ENCODE results near the gene TNRC6C. TPM values are rescaled to one million over a fixed set of nuclear protein-coding genes. Genes with fewer than 3 reads are reported as not detected.

TNRC6C gene
- total and polyA plus RNA-seq, 2 of the 13 experiments (the other 11 are each of a cell fraction or from before 2014, with no cell fraction given) = 0.66 to 4.9 TPM

DNA sequence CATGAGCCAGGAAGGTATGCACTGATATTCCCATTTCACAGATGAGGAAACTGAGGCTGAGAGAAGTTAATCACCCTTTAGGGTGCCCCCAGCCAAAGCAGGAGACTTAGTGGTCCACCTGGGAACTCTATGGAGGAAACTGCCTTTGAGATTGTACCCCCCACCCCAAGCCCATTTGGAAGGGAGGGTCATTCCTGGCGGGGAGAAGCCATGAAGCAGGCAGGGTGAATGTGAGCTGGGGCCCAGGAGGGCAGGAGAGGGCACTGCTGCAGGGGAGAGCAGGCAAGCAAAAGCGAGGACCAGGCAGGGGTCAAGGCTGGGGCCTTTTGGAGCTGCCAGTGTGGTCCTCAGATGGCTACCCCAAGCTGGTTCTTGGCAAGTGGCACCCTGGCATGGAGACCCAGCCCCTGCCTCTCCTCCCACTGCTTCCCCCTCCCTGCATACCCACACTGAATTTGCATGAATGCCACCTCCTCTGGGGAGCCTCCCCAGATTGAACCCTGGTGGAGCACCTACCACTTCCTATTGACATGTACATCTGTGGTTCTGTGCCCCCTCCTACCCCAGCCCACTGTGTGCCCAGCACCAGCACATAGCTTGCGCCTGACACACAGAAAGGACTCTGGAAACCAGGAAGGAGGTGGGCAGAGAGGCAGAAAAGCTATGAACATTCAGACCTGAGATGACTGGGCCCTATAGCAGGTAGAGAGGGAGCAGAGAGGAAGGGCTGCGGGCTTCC lies 171.0 kb downstream of the TNRC6C start (continued):
- TF ChIP-seq MBNL3 (CRISPR knock-in tag; conservative IDR thresholded peaks at IDR 0.05) (no peak), ZNF605 (CRISPR knock-in tag; IDR thresholded peaks at IDR 0.05) (0 out of 2 replicates have a peak, but pooled peaks have one; percentile 9), ZFP36 (IDR thresholded peaks at IDR 0.05; ENCODE audit: borderline replicate concordance, low read depth, low read length, partially characterized antibody) (peak; percentile 94), PITX1 (CRISPR knock-in tag; IDR thresholded peaks at IDR 0.05) (no peak), ZNF24 (IDR thresholded peaks at IDR 0.05) (peak; percentile 90), DPF2 (CRISPR knock-in tag; IDR thresholded peaks at IDR 0.05; ENCODE audit: borderline replicate concordance, low read depth) (0 out of 2 replicates have a peak, but pooled peaks have one; percentile 21), ARHGAP35 (CRISPR knock-in tag; IDR thresholded peaks at IDR 0.05; ENCODE audit: borderline replicate concordance) (0 out of 2 replicates have a peak, but pooled peaks have one; percentile 35), ZNF629 (CRISPR knock-in tag; conservative IDR thresholded peaks at IDR 0.05) (peak; percentile 99), ZNF292 (CRISPR knock-in tag; IDR thresholded peaks at IDR 0.05; ENCODE audit: borderline replicate concordance, low read depth) (0 out of 2 replicates have a peak, but pooled peaks have one; percentile 35), MEIS1 (CRISPR knock-in tag; IDR thresholded peaks at IDR 0.05; ENCODE audit: borderline replicate concordance) (peak; percentile 54; the same call in 1 of the 2 replicates), ZMYM3 (CRISPR knock-in tag; IDR thresholded peaks at IDR 0.05) (peak; percentile 97), ZNF83 (CRISPR knock-in tag; IDR thresholded peaks at IDR 0.05; ENCODE audit: borderline replicate concordance) (peak; percentile 32; the same call in 1 of the 2 replicates)
- TF ChIP-seq, protein P1, sequence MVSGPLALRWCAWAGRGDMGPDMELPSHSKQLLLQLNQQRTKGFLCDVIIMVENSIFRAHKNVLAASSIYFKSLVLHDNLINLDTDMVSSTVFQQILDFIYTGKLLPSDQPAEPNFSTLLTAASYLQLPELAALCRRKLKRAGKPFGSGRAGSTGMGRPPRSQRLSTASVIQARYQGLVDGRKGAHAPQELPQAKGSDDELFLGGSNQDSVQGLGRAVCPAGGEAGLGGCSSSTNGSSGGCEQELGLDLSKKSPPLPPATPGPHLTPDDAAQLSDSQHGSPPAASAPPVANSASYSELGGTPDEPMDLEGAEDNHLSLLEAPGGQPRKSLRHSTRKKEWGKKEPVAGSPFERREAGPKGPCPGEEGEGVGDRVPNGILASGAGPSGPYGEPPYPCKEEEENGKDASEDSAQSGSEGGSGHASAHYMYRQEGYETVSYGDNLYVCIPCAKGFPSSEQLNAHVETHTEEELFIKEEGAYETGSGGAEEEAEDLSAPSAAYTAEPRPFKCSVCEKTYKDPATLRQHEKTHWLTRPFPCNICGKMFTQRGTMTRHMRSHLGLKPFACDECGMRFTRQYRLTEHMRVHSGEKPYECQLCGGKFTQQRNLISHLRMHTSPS (CRISPR knock-in tag; IDR thresholded peaks at IDR 0.05; ENCODE audit: low read depth) = peak; percentile 41; the same call in 1 of the 2 replicates
- TF ChIP-seq, protein P2, sequence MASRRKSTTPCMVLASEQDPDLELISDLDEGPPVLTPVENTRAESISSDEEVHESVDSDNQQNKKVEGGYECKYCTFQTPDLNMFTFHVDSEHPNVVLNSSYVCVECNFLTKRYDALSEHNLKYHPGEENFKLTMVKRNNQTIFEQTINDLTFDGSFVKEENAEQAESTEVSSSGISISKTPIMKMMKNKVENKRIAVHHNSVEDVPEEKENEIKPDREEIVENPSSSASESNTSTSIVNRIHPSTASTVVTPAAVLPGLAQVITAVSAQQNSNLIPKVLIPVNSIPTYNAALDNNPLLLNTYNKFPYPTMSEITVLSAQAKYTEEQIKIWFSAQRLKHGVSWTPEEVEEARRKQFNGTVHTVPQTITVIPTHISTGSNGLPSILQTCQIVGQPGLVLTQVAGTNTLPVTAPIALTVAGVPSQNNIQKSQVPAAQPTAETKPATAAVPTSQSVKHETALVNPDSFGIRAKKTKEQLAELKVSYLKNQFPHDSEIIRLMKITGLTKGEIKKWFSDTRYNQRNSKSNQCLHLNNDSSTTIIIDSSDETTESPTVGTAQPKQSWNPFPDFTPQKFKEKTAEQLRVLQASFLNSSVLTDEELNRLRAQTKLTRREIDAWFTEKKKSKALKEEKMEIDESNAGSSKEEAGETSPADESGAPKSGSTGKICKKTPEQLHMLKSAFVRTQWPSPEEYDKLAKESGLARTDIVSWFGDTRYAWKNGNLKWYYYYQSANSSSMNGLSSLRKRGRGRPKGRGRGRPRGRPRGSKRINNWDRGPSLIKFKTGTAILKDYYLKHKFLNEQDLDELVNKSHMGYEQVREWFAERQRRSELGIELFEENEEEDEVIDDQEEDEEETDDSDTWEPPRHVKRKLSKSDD (CRISPR knock-in tag; IDR thresholded peaks at IDR 0.05; ENCODE audit: low read depth) = 0 out of 2 replicates have a peak, but pooled peaks have one; percentile 17
- TF ChIP-seq, protein P3, sequence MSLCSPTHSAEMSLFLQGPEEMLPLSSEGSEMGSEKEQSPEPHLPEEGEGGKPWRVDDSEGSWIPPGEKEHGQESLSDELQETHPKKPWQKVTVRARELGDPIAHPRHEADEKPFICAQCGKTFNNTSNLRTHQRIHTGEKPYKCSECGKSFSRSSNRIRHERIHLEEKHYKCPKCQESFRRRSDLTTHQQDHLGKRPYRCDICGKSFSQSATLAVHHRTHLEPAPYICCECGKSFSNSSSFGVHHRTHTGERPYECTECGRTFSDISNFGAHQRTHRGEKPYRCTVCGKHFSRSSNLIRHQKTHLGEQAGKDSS (CRISPR knock-in tag; IDR thresholded peaks at IDR 0.05; ENCODE audit: borderline replicate concordance, low read depth) = 0 out of 2 replicates have a peak, but pooled peaks have one; percentile 22
